HG02588 (cell line): ENCODE measurements around the gene SLFN11.
"Not testable (repeated sequence)": the region's sequence is repeated elsewhere in the genome, so short reads cannot be mapped to it uniquely, and the experiment has no call there.

Source experiments
- ATAC-seq: cut with Tn5 transposase; IDR thresholded peaks from one replicate; pipeline ENCODE4 v1.9.1; 2021; ENCODE audit warnings: mild to moderate bottlenecking, moderate library complexity; ENCODE audit not compliant: unreplicated experiment

SLFN11 gene

GRCh38 chr17:35309345-35309744 lies 64.1 kb downstream of the SLFN11 start:
- ATAC-seq: not testable (repeated sequence)
